ENCODE measurements around the gene TAX1BP1. TPM values are rescaled to one million over a fixed set of nuclear protein-coding genes. Genes with fewer than 3 reads are reported as not detected.
A peak's percentile ranks its signal among the peaks of the same experiment; 100 is the strongest.
"Not testable (repeated sequence)": the region's sequence is repeated elsewhere in the genome, so short reads cannot be mapped to it uniquely, and the experiment has no call there.

The TAX1BP1 gene
- total RNA-seq, 2 experiments from 2014 or later, result 27.9 to 49.7 TPM

DNA sequence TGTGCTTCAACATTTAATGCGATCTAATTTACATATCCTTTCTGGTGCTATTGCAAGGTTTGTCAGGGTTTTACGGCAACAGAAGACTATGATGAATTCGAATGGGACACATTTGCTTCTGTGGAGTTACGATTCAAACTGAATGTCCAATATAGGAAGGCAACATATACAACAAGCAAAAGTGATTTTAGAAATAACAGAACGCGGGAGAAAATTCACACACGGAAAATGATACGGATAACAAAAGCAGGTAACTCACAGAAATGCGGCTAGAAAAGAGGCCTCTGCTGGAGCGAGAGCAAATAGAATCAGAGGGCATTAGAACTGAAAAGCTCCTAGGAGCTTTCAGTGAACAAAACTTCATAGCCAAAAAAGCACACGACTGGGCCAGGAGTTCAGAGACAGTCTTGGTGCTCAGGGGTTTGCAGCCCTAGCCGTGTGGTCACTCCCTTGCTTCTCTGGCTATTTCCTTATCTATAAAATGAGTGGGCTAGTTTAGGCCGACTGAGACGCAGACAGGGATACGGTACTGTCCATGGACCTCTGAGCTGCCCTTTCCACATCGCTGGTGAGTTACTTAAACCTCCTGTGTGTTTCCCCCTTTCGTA, 557 bp upstream of the TAX1BP1 start:
- Histone ChIP-seq H4K20me1 (ENCODE audit: insufficient read depth, low read length) (no peaks in the 10 kb centered on the region), H3K27ac (ENCODE audit: low read depth, low read length, poor library complexity, severe bottlenecking) (peak overlapping the region; percentile 34), H3K9me3 (ENCODE audit: low read length) (no peaks in the 10 kb centered on the region), H3K36me3 (ENCODE audit: insufficient read depth, low read length) (no peaks in the 10 kb centered on the region), H3K9me2 (ENCODE audit: insufficient read depth, low read length) (no peaks in the 10 kb centered on the region), H3K4me2 (ENCODE audit: low read length) (peak overlapping the region; percentile 79), H3K4me1 (ENCODE audit: insufficient read depth, low read length, poor library complexity, severe bottlenecking) (peaks cover 7% of the 10 kb centered on the region), H3K4me3 (ENCODE audit: low read depth, low read length, poor library complexity, severe bottlenecking) (peak overlapping the region; percentile 87), H2AFZ (ENCODE audit: low read length) (peak overlapping the region; percentile 93), H3K79me2 (ENCODE audit: insufficient read depth, low read depth, low read length) (peaks cover 22% of the 10 kb centered on the region; the same call in 1 of the 2 replicates)
- CTCF ChIA-PET (ENCODE audit: unreplicated experiment), result interaction anchor here (1.0 kb wide), 1 partner anchor 77 kb away, joined by 3 read pairs; the partner anchor contains the start of gene HIBADH
- DNase-seq (ENCODE audit: low spot score), result peak; percentile 39
- BruUV-seq (replicated peaks), result TSS peak; percentile 88
- intact Hi-C loops (cut with micrococcal nuclease; ENCODE audit: unreplicated experiment), result no loop called here
- POLR2A ChIA-PET, result interaction anchor here (0.7 to 3.1 kb wide), 8 partner anchors 10 to 1568 kb away, joined by 3 to 11 read pairs (median 4); no protein-coding TSS in a partner anchor
- TF ChIP-seq EZH2phosphoT487 (IDR thresholded peaks at IDR 0.05; ENCODE audit: borderline replicate concordance, low read depth, low read length), result no peak
- TF ChIP-seq, protein P1, sequence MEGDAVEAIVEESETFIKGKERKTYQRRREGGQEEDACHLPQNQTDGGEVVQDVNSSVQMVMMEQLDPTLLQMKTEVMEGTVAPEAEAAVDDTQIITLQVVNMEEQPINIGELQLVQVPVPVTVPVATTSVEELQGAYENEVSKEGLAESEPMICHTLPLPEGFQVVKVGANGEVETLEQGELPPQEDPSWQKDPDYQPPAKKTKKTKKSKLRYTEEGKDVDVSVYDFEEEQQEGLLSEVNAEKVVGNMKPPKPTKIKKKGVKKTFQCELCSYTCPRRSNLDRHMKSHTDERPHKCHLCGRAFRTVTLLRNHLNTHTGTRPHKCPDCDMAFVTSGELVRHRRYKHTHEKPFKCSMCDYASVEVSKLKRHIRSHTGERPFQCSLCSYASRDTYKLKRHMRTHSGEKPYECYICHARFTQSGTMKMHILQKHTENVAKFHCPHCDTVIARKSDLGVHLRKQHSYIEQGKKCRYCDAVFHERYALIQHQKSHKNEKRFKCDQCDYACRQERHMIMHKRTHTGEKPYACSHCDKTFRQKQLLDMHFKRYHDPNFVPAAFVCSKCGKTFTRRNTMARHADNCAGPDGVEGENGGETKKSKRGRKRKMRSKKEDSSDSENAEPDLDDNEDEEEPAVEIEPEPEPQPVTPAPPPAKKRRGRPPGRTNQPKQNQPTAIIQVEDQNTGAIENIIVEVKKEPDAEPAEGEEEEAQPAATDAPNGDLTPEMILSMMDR (conservative IDR thresholded peaks at IDR 0.05; ENCODE audit: low read length), result no peak

DNA sequence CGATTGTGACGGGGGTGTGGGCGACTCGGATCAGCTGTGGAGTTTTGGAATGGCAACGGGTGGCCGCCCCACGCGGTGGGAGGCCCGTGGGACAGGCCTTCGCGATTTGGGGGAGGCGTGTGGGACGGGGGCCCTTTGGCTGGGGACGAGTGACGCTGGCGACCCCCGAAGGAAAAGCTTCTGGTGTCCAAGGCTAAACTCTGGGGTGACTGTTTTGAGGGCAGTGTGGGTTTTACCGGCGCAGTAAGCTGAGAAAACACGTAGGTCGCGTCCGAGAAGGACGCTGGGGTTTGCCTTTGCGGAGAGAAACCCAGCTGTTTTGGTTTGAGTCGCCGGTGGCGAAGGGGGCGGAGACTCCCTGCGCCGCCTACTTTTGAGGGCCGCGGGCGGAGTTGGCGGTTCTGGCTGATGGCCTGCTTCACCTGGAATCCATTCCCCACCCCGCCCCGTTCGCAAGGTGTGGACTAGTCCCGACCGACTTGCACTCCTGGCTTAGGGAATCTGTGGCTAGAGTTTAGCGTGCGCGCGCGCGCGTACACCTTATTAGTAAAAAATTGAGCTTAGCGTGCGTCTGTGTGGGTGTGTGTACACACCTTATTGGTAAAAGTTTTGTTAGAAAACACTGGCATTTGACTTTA, 606 bp downstream of the TAX1BP1 start:
- CTCF ChIA-PET (ENCODE audit: unreplicated experiment), result interaction anchor here (0.5 kb wide), 1 partner anchor 52 kb away, joined by 6 read pairs; no protein-coding TSS in a partner anchor

DNA sequence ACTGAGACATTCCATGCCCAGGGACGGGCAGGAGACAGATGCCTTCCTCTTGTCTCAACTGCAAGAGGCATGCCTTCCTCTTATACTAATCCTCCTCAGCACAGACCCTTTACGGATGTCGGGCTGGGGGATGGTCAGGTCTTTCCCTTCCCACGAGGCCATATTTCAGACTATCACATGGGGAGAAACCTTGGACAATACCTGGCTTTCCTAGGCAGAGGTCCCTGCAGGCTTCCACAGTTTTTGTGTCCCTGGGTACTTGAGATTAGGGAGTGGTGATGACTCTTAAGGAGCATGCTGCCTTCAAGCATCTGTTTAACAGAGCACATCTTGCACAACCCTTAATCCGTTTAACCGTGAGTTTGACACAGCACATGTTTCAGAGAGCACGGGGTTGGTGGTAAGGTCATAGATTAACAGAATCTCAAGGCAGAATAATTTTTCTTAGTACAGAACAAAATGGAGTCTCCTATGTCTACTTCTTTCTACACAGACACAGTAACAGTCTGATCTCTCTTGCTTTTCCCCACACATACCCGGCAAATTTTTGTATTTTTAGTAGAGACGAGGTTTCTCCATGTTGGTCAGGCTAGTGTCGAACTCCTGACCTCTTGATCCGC, 2.2 kb downstream of the TAX1BP1 start:
- H2AFZ ChIP-seq (ENCODE audit: low read length); CTCF ChIA-PET (ENCODE audit: unreplicated experiment); H3K4me2 ChIP-seq (ENCODE audit: low read length); H3K4me3 ChIP-seq (ENCODE audit: low read depth, low read length, poor library complexity, severe bottlenecking); intact Hi-C loops (cut with micrococcal nuclease; ENCODE audit: unreplicated experiment); H3K9me2 ChIP-seq (ENCODE audit: insufficient read depth, low read length); H3K27ac ChIP-seq (ENCODE audit: low read depth, low read length, poor library complexity, severe bottlenecking); H3K36me3 ChIP-seq (ENCODE audit: insufficient read depth, low read length); BruUV-seq (replicated peaks); H3K9me3 ChIP-seq (ENCODE audit: low read length); DNase-seq (ENCODE audit: low spot score); H4K20me1 ChIP-seq (ENCODE audit: insufficient read depth, low read length): not testable (repeated sequence)
- Histone ChIP-seq H3K79me2 (ENCODE audit: insufficient read depth, low read depth, low read length) (peaks cover 50% of the 10 kb centered on the region), H3K4me1 (ENCODE audit: insufficient read depth, low read length, poor library complexity, severe bottlenecking) (peaks cover 16% of the 10 kb centered on the region)
- POLR2A ChIA-PET, result interaction anchor here (0.6 kb wide), 1 partner anchor 12 kb away, joined by 6 read pairs; no protein-coding TSS in a partner anchor

More for the DNA sequence above, 606 bp downstream of the TAX1BP1 start:
- H2AFZ ChIP-seq (ENCODE audit: low read length), result peak overlapping the region; percentile 93
- POLR2A ChIA-PET, result interaction anchor here (1.2 to 3.1 kb wide), 6 partner anchors 11 to 42 kb away, joined by 3 to 11 read pairs (median 4); no protein-coding TSS in a partner anchor
- peaks cover 34% of the 10 kb centered on the region for H3K79me2 ChIP-seq (ENCODE audit: insufficient read depth, low read depth, low read length)
- intact Hi-C loops (cut with micrococcal nuclease; ENCODE audit: unreplicated experiment), result loop anchor here (2.0 kb wide), 2 partner anchors 78 to 180 kb away; partner anchors contain the start of gene HIBADH
- H3K9me3 ChIP-seq (ENCODE audit: low read length), result no peaks in the 10 kb centered on the region
- H4K20me1 ChIP-seq (ENCODE audit: insufficient read depth, low read length), result no peaks in the 10 kb centered on the region; the same call in 1 of the 2 replicates
- no peaks in the 10 kb centered on the region for H3K36me3 ChIP-seq (ENCODE audit: insufficient read depth, low read length)
- peak overlapping the region; percentile 79 for H3K4me2 ChIP-seq (ENCODE audit: low read length)
- H3K9me2 ChIP-seq (ENCODE audit: insufficient read depth, low read length), result no peaks in the 10 kb centered on the region
- TF ChIP-seq EZH2phosphoT487 (IDR thresholded peaks at IDR 0.05; ENCODE audit: borderline replicate concordance, low read depth, low read length), result no peak
- H3K4me3 ChIP-seq (ENCODE audit: low read depth, low read length, poor library complexity, severe bottlenecking), result peak overlapping the region; percentile 87
- H3K27ac ChIP-seq (ENCODE audit: low read depth, low read length, poor library complexity, severe bottlenecking), result peak overlapping the region; percentile 53
- peaks cover 16% of the 10 kb centered on the region for H3K4me1 ChIP-seq (ENCODE audit: insufficient read depth, low read length, poor library complexity, severe bottlenecking)
- peak; percentile 82 for DNase-seq (ENCODE audit: low spot score)
- TSS peak; percentile 46 for BruUV-seq (replicated peaks)

Data from OCI-LY7 (cell line).